C4-2B (cell line): ENCODE measurements around the gene IMPDH1.

ENCODE experiments used
- H3K27ac ChIP-seq: fragments of 450-650 bp; 2 replicates; pipeline ENCODE4 v1.5.1; 2017
- CTCF ChIP-seq: fragments of 450-650 bp; conservative IDR thresholded peaks from 2 replicates; pipeline ENCODE4 v1.5.1; 2017; ENCODE audit warnings: mild to moderate bottlenecking
- ZFX ChIP-seq: fragments of 450-650 bp; IDR thresholded peaks from 2 replicates; pipeline ENCODE4 v1.6.1; 2017

Gene IMPDH1

GRCh38 chr7:128420773-128421172 is 11.0 kb upstream of the IMPDH1 start:
- no peak overlapping the region for H3K27ac ChIP-seq
- TF ChIP-seq ZFX (no peak), CTCF (no peak)

DNA sequence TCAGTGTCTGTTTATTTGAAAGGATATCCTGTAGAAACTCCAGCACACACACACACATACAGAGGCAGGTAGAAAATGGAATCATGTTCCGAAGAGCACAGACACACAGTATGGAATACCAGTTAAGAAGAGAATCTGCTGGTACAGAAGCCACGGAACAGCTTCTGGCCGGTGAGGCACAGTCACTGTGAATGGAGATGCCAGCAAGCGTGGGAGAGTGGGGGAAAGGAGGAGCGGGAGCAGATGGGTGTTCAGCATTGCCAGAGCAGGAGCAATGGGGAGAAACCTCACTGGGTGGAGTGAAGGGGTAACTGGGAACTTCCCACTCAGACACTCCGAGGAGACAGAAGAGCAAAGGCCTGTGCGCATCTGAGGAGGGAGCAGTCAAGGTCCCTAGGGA is 9.5 kb upstream of the IMPDH1 start:
- TF ChIP-seq CTCF (no peak), ZFX (no peak)
- no peak overlapping the region for H3K27ac ChIP-seq

GRCh38 chr7:128417071-128417470 is 7.3 kb upstream of the IMPDH1 start:
- TF ChIP-seq CTCF: no peak
- no peak for TF ChIP-seq ZFX
- no peak overlapping the region for H3K27ac ChIP-seq

GRCh38 chr7:128415217-128415785 is 5.5 kb upstream of the IMPDH1 start:
- H3K27ac ChIP-seq: no peak overlapping the region

DNA sequence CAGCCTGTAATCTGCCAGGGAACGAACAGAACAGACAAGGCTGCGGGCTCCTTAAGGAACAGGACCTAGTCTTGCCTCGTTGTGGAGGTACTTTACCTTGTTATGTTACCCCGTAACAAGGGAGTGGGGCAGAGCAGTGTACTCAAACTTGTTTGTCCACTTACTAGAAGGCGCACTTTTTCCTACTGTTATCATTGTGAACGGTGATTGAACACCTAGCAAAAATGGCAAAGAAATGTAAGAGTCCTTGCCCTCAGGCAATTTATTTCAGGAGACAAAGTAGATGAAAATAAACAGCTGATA is 620 bp upstream of the IMPDH1 start:
- H3K27ac ChIP-seq: peak overlapping the region; percentile 79
- no peak for TF ChIP-seq CTCF
- no peak for TF ChIP-seq ZFX

More at GRCh38 chr7:128415217-128415785, 5.5 kb upstream of the IMPDH1 start:
- TF ChIP-seq CTCF: no peak
- TF ChIP-seq ZFX: no peak

DNA sequence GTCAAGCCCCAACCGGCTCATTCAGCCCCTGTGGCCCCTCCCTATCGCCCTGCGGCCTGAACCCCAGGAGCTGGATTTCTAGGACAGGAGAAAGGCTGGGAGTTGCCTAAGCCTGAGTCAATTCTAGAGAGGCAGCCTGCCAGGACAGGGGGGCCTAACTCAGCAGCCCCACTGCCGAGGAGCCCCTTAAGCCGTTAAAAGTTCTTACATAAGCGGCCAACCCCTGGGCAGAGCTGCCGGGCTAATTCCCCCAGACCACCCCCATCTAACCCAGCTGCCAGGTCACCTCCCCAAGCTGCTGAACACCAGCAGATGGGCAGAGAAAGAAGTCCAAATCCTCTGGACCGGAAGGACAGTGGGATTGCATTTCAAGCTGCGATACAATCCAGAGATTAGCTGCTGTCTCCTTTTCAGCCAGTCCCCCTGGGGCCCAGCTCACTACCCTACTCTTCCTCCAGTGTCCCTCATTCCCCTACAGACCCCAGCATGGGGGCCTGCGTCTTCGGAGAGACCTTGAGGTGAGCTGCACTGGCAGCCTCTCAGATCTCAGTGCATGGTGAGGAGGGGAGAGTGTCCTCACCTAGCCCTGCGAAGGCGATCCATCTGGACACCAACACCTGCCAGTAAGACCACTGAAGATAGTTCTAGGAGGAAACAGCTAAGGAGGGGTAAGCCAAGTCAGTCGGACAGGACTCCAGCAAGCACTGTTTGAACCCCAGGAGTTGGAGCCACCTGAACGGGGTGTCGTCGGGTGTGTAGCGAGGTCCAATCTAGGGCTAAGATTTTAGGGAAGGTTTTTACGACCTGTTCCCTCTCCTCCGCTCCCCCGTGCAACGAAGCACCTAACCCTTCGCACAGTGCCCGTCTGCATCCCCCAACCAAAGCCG is 830 bp downstream of the IMPDH1 start:
- H3K27ac ChIP-seq: peak overlapping the region; percentile 79
- TF ChIP-seq CTCF (no peak), ZFX (no peak)
